IMR-90 (cell line): ENCODE data around the gene CYSLTR2. TPM values are rescaled to one million over a fixed set of nuclear protein-coding genes. Genes with fewer than 3 reads are reported as not detected.

Experiments used
- ATAC-seq: fragments of 200-7000 bp; cut with Tn5 transposase; 2 replicates; pipeline ENCODE4 v1.9.1; 2020; ENCODE audit warnings: low read depth, mild to moderate bottlenecking, moderate library complexity
- BruUV-seq: library from RNA; stranded (reverse); fragments of 400-500 nt; replicated peaks from 2 replicates; lab custom pipeline; 2021; lab: Mats Ljungman, UMichigan
- CTCF ChIA-PET: fragments of 300-600 bp; formaldehyde crosslinking; extraction: SDS; loops from one replicate; lab custom pipeline; 2021; ENCODE audit warnings: antibody characterized with exemption; lab: Yijun Ruan, JAX
- POLR2A ChIA-PET: fragments of 300-600 bp; sonication (Branson Sonifier 250); formaldehyde crosslinking; loops from one replicate; lab custom pipeline; 2022; ENCODE audit warnings: antibody characterized with exemption; ENCODE audit not compliant: unreplicated experiment; lab: Charles Lee
- DNase-seq: peaks from one replicate; pipeline ENCODE4 v3.0.0; 2013
- H2AFZ ChIP-seq: replicated peaks from 2 replicates; pipeline ENCODE3; 2013; ENCODE audit warnings: low read length, mild to moderate bottlenecking; ENCODE audit not compliant: poor library complexity
- H2AK5ac ChIP-seq: 2 replicates; pipeline ENCODE4 v1.6.1; 2013; ENCODE audit warnings: low read depth, low read length, inconsistent platforms
- H2AK9ac ChIP-seq: replicated peaks from 2 replicates; pipeline ENCODE3; 2013; ENCODE audit warnings: mild to moderate bottlenecking, low read depth, low read length, moderate library complexity; ENCODE audit not compliant: poor library complexity
- H2BK120ac ChIP-seq: 2 replicates; pipeline ENCODE4 v1.6.1; 2013; ENCODE audit warnings: low read depth, low read length, inconsistent platforms
- H2BK15ac ChIP-seq: 3 replicates; pipeline ENCODE4 v1.6.1; 2013; ENCODE audit warnings: low read depth, low read length, inconsistent platforms
- H2BK20ac ChIP-seq: 2 replicates; pipeline ENCODE4 v1.6.1; 2013; ENCODE audit warnings: low read depth, mild to moderate bottlenecking, inconsistent platforms, low read length, moderate library complexity
- H2BK5ac ChIP-seq: 2 replicates; pipeline ENCODE4 v1.6.1; 2013; ENCODE audit warnings: mild to moderate bottlenecking, low read depth, low read length, inconsistent platforms; ENCODE audit not compliant: poor library complexity, severe bottlenecking
- H3K14ac ChIP-seq: replicated peaks from 2 replicates; pipeline ENCODE4 v1.6.1; 2013; ENCODE audit warnings: low read depth, low read length, inconsistent platforms
- H3K18ac ChIP-seq: 2 replicates; pipeline ENCODE4 v1.6.1; 2013; ENCODE audit warnings: low read depth, low read length, control low read depth
- H3K23ac ChIP-seq: 2 replicates; pipeline ENCODE4 v1.6.1; 2013; ENCODE audit warnings: low read depth, low read length, inconsistent platforms
- H3K27ac ChIP-seq: 2 replicates; pipeline ENCODE4 v1.5.1; 2013; ENCODE audit warnings: mild to moderate bottlenecking, control low read depth, low read length; ENCODE audit not compliant: insufficient read depth
- H3K27me3 ChIP-seq: 2 replicates; pipeline ENCODE4 v1.6.1; 2013; ENCODE audit warnings: low read length; ENCODE audit not compliant: control insufficient read depth, insufficient read depth
- H3K36me3 ChIP-seq: 2 replicates; pipeline ENCODE4 v1.6.1; 2013; ENCODE audit warnings: low read length, mixed read lengths; ENCODE audit not compliant: control insufficient read depth, insufficient read depth
- H3K4ac ChIP-seq: 2 replicates; pipeline ENCODE4 v1.6.1; 2013; ENCODE audit warnings: low read depth, low read length, inconsistent platforms
- H3K4me1 ChIP-seq: 2 replicates; pipeline ENCODE4 v1.6.1; 2013; ENCODE audit warnings: low read length, mixed read lengths; ENCODE audit not compliant: control insufficient read depth, insufficient read depth
- H3K4me2 ChIP-seq: 2 replicates; pipeline ENCODE4 v1.6.1; 2013; ENCODE audit warnings: low read depth, mild to moderate bottlenecking, control low read depth, low read length, moderate library complexity
- H3K4me3 ChIP-seq: 2 replicates; pipeline ENCODE4 v1.5.1; 2013; ENCODE audit warnings: low read depth, mild to moderate bottlenecking, control low read depth, low read length, moderate library complexity; ENCODE audit not compliant: insufficient read depth
- H3K56ac ChIP-seq: 2 replicates; pipeline ENCODE4 v1.6.1; 2013; ENCODE audit warnings: low read length, inconsistent platforms; ENCODE audit not compliant: insufficient read depth; ENCODE audit errors: extremely low read depth
- H3K79me1 ChIP-seq, 2 experiments: 2 replicates each; pipeline ENCODE4 v1.6.1; 2013; ENCODE audit warnings: low read length in 2 of 2, inconsistent platforms in 1 of 2, low read depth in 1 of 2
- H3K9ac ChIP-seq: 2 replicates; pipeline ENCODE4 v1.6.1; 2013; ENCODE audit warnings: low read depth, low read length, control low read depth
- H3K9me1 ChIP-seq: 2 replicates; pipeline ENCODE4 v1.6.1; 2013; ENCODE audit warnings: low read length, inconsistent platforms; ENCODE audit not compliant: insufficient read depth
- H3K9me3 ChIP-seq: 2 replicates; pipeline ENCODE4 v1.6.1; 2013; ENCODE audit warnings: low read length; ENCODE audit not compliant: control insufficient read depth, insufficient read depth
- H4K20me1 ChIP-seq: 2 replicates; pipeline ENCODE4 v1.6.1; 2013; ENCODE audit warnings: low read length, inconsistent platforms; ENCODE audit not compliant: insufficient read depth
- H4K5ac ChIP-seq: 2 replicates; pipeline ENCODE4 v1.6.1; 2013; ENCODE audit warnings: mild to moderate bottlenecking, low read depth, low read length, control low read depth
- H4K8ac ChIP-seq, 2 experiments: 2 replicates each; pipeline ENCODE4 v1.6.1; 2013; ENCODE audit warnings: low read depth in 2 of 2, low read length in 2 of 2, control low read depth in 1 of 2, inconsistent platforms in 1 of 2
- H4K91ac ChIP-seq: 2 replicates; pipeline ENCODE4 v1.6.1; 2013; ENCODE audit warnings: low read depth, low read length, inconsistent platforms; ENCODE audit not compliant: insufficient read depth
- BHLHE40 ChIP-seq: fragments of 150-350 bp; IDR thresholded peaks from 2 replicates; pipeline ENCODE4 v1.6.1; 2016; ENCODE audit warnings: mild to moderate bottlenecking, low read depth, low read length
- CEBPB ChIP-seq: IDR thresholded peaks from 2 replicates; pipeline ENCODE4 v1.6.1; 2012; ENCODE audit warnings: low read depth, low read length, improper control_type of control experiment
- CHD1 ChIP-seq: IDR thresholded peaks from 2 replicates; pipeline ENCODE4 v1.6.1; 2012; ENCODE audit warnings: low read depth, low read length, improper control_type of control experiment
- FOS ChIP-seq: fragments of 150-350 bp; IDR thresholded peaks from 2 replicates; pipeline ENCODE4 v1.6.1; 2016; ENCODE audit warnings: low read depth, low read length
- MAFK ChIP-seq: IDR thresholded peaks from 2 replicates; pipeline ENCODE4 v1.6.1; 2012; ENCODE audit warnings: low read depth, low read length, improper control_type of control experiment
- MAZ ChIP-seq: IDR thresholded peaks from 2 replicates; pipeline ENCODE4 v1.6.1; 2012; ENCODE audit warnings: low read depth, mild to moderate bottlenecking, low read length, improper control_type of control experiment, moderate library complexity, borderline replicate concordance
- MXI1 ChIP-seq: IDR thresholded peaks from 2 replicates; pipeline ENCODE4 v1.6.1; 2012; ENCODE audit warnings: low read depth, mild to moderate bottlenecking, low read length, moderate library complexity, borderline replicate concordance
- NFE2L2 ChIP-seq: fragments of 150-350 bp; IDR thresholded peaks from 2 replicates; pipeline ENCODE4 v1.6.1; 2016; ENCODE audit warnings: low read depth, mild to moderate bottlenecking, low read length
- POLR2A ChIP-seq: IDR thresholded peaks from 2 replicates; pipeline ENCODE4 v1.6.1; 2012; ENCODE audit warnings: mild to moderate bottlenecking, low read depth, low read length
- RAD21 ChIP-seq: IDR thresholded peaks from 2 replicates; pipeline ENCODE4 v1.6.1; 2012; ENCODE audit warnings: low read length, improper control_type of control experiment
- RCOR1 ChIP-seq: IDR thresholded peaks from 2 replicates; pipeline ENCODE4 v1.6.1; 2012; ENCODE audit warnings: mild to moderate bottlenecking, low read length, improper control_type of control experiment; ENCODE audit not compliant: insufficient replicate concordance
- RFX5 ChIP-seq: IDR thresholded peaks from 2 replicates; pipeline ENCODE4 v1.8.0; 2012; ENCODE audit warnings: low read depth, mild to moderate bottlenecking, low read length, moderate library complexity
- SMC3 ChIP-seq: fragments of 150-350 bp; IDR thresholded peaks from 2 replicates; pipeline ENCODE4 v1.6.1; 2016; ENCODE audit warnings: low read depth, mild to moderate bottlenecking, antibody characterized with exemption, low read length, moderate library complexity
- WGBS, 2 experiments: methylation state at CpG; one replicate each; pipeline versions ENCODE4 v1.1.5 to v1.1.7; 2013; ENCODE audit warnings: missing lambda C conversion rate in 2 of 2; ENCODE audit not compliant: insufficient read length in 1 of 2; ENCODE audit errors: extremely low coverage in 2 of 2; 5-methylcytosine and 5-hydroxymethylcytosine counted together
- dilution Hi-C: fragments of 300-500 bp; cut with HindIII; formaldehyde crosslinking; loops from one replicate; pipeline ENCODE4 v1.14.3; 2018; ENCODE audit warnings: low sequenced_read_pairs; ENCODE audit not compliant: unreplicated experiment
- in situ Hi-C: fragments of 300-500 bp; cut with MboI; formaldehyde crosslinking; loops from 3 replicates; pipeline ENCODE4 v1.14.3; 2019; ENCODE audit warnings: low sequenced_read_pairs, inconsistent platforms, mixed read lengths
- intact Hi-C: fragments of 100-400 bp; cut with micrococcal nuclease; formaldehyde crosslinking; loops from 2 replicates; pipeline ENCODE4 v1.10.0; 2022
- polyA plus RNA-seq, 3 experiments: library from polyadenylated mRNA; depleted of rRNA; stranded (reverse); fragments of >200 nt; gene quantifications; 2 replicates each; pipeline ENCODE4 v1.2.3, GENCODE V29; 2012; ENCODE audit warnings: low replicate concordance in 1 of 3
- total RNA-seq: library from RNA; depleted of rRNA; stranded (reverse); fragments of >200 nt; gene quantifications from 2 replicates; pipeline ENCODE4 v1.2.3, GENCODE V29; 2012
- TF ChIP-seq, protein P1 (sequence below): fragments of 150-350 bp; IDR thresholded peaks from 2 replicates; pipeline ENCODE4 v1.6.1; 2016; ENCODE audit warnings: low read depth, mild to moderate bottlenecking, low read length, moderate library complexity, borderline replicate concordance
- TF ChIP-seq, protein P2 (sequence below): conservative IDR thresholded peaks from 2 replicates; pipeline ENCODE4 v1.5.1; 2012; ENCODE audit warnings: mild to moderate bottlenecking, low read depth, low read length, improper control_type of control experiment
- TF ChIP-seq, protein P3 (sequence below): fragments of 150-350 bp; IDR thresholded peaks from 2 replicates; pipeline ENCODE4 v1.6.1; 2017; ENCODE audit warnings: mild to moderate bottlenecking, antibody characterized with exemption, low read length, low read depth

The CYSLTR2 gene
- total and polyA plus RNA-seq, 2 of the 4 experiments (the other 2 are of a cell fraction), result not detected

DNA sequence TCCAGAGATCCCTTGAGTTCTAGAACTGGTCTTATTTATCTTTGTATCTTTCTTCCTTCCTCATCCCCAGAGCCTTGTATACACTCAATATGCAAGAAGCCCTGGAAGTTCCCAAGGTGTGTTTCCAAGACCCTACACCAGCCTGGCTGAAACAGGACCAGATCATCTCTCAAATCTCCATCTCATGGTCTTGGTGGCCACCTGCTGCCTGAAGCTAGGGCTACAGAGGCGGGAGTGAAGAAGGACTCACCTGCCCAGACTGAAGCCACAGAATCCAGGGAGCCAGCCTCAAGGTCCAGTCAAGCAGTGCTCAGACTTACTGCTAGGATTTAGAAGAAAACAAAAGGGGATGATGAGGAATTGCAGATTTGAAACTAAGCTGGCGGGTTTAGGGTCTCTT, 6.1 kb upstream of the CYSLTR2 start:
- Histone ChIP-seq H2AK9ac (no peak overlapping the region), H3K36me3 (no peaks in the 10 kb centered on the region), H2AFZ (no peak overlapping the region), H3K4me2 (no peak overlapping the region), H3K9ac (no peak overlapping the region), H3K18ac (no peak overlapping the region), H3K4me3 (no peak overlapping the region), H2BK120ac (no peak overlapping the region), H3K4me1 (no peaks in the 10 kb centered on the region), H2BK15ac (no peak overlapping the region), H4K20me1 (no peaks in the 10 kb centered on the region), H2BK5ac (no peak overlapping the region), H3K14ac (no peak overlapping the region), H3K23ac (no peak overlapping the region), H4K8ac (no peak overlapping the region), H2BK20ac (no peak overlapping the region), H3K9me1 (no peaks in the 10 kb centered on the region), H2AK5ac (no peak overlapping the region), H4K5ac (no peak overlapping the region), H3K27me3 (peaks cover 13% of the 10 kb centered on the region), H3K9me3 (no peaks in the 10 kb centered on the region), H4K91ac (no peak overlapping the region), H3K56ac (no peak overlapping the region), H3K79me1 (no peaks in the 10 kb centered on the region), H3K27ac (no peak overlapping the region), H3K4ac (no peak overlapping the region)
- dilution Hi-C loops, result no loop called here
- no peak for TF ChIP-seq BHLHE40
- TF ChIP-seq SMC3, result no peak
- TF ChIP-seq MXI1, result no peak
- TF ChIP-seq FOS, result no peak
- no peak for TF ChIP-seq RAD21
- TF ChIP-seq, protein P1, sequence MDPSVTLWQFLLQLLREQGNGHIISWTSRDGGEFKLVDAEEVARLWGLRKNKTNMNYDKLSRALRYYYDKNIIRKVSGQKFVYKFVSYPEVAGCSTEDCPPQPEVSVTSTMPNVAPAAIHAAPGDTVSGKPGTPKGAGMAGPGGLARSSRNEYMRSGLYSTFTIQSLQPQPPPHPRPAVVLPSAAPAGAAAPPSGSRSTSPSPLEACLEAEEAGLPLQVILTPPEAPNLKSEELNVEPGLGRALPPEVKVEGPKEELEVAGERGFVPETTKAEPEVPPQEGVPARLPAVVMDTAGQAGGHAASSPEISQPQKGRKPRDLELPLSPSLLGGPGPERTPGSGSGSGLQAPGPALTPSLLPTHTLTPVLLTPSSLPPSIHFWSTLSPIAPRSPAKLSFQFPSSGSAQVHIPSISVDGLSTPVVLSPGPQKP, result no peak
- TF ChIP-seq, protein P2, sequence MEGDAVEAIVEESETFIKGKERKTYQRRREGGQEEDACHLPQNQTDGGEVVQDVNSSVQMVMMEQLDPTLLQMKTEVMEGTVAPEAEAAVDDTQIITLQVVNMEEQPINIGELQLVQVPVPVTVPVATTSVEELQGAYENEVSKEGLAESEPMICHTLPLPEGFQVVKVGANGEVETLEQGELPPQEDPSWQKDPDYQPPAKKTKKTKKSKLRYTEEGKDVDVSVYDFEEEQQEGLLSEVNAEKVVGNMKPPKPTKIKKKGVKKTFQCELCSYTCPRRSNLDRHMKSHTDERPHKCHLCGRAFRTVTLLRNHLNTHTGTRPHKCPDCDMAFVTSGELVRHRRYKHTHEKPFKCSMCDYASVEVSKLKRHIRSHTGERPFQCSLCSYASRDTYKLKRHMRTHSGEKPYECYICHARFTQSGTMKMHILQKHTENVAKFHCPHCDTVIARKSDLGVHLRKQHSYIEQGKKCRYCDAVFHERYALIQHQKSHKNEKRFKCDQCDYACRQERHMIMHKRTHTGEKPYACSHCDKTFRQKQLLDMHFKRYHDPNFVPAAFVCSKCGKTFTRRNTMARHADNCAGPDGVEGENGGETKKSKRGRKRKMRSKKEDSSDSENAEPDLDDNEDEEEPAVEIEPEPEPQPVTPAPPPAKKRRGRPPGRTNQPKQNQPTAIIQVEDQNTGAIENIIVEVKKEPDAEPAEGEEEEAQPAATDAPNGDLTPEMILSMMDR, result no peak
- TF ChIP-seq, protein P3, sequence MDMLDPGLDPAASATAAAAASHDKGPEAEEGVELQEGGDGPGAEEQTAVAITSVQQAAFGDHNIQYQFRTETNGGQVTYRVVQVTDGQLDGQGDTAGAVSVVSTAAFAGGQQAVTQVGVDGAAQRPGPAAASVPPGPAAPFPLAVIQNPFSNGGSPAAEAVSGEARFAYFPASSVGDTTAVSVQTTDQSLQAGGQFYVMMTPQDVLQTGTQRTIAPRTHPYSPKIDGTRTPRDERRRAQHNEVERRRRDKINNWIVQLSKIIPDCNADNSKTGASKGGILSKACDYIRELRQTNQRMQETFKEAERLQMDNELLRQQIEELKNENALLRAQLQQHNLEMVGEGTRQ, result no peak
- no peak for TF ChIP-seq CEBPB
- TF ChIP-seq MAZ, result no peak
- no peak for TF ChIP-seq MAFK
- no peak for TF ChIP-seq RCOR1
- TF ChIP-seq POLR2A, result no peak
- no peak for TF ChIP-seq NFE2L2
- TF ChIP-seq RFX5, result no peak
- TF ChIP-seq CHD1, result no peak
- in situ Hi-C loops, result no loop called here
- no TSS peak for BruUV-seq
- ChIA-PET CTCF (no interaction called here), POLR2A (no interaction called here)
- DNase-seq, result no peak
- 83% methylated on average over 1 of the region's 2 CpGs; no CpG with 5 or more reads in 1 of the 2 experiments for WGBS, 2 experiments
- ATAC-seq, result no peak
- intact Hi-C loops, result no loop called here
